ENCODE measurements around the gene TRPT1.

- no peak for TF ChIP-seq CTCF (IDR thresholded peaks at IDR 0.05; ENCODE audit: low read depth, low read length, poor library complexity, severe bottlenecking)
- TF ChIP-seq EZH2phosphoT487 (IDR thresholded peaks at IDR 0.05; ENCODE audit: borderline replicate concordance, low read length): no peak
These were observed 19.0 kb upstream of the TRPT1 start for GRCh38 chr11:64244966-64245365.
